ENCODE data around the gene P2RX6. TPM values are rescaled to one million over a fixed set of nuclear protein-coding genes. Genes with fewer than 3 reads are reported as not detected.
"Not testable (repeated sequence)": the region's sequence is repeated elsewhere in the genome, so short reads cannot be mapped to it uniquely, and the experiment has no call there.

Gene P2RX6
- polyA plus RNA-seq, 3 donors, result 1.3 to 2.4 (median 1.5) TPM

DNA sequence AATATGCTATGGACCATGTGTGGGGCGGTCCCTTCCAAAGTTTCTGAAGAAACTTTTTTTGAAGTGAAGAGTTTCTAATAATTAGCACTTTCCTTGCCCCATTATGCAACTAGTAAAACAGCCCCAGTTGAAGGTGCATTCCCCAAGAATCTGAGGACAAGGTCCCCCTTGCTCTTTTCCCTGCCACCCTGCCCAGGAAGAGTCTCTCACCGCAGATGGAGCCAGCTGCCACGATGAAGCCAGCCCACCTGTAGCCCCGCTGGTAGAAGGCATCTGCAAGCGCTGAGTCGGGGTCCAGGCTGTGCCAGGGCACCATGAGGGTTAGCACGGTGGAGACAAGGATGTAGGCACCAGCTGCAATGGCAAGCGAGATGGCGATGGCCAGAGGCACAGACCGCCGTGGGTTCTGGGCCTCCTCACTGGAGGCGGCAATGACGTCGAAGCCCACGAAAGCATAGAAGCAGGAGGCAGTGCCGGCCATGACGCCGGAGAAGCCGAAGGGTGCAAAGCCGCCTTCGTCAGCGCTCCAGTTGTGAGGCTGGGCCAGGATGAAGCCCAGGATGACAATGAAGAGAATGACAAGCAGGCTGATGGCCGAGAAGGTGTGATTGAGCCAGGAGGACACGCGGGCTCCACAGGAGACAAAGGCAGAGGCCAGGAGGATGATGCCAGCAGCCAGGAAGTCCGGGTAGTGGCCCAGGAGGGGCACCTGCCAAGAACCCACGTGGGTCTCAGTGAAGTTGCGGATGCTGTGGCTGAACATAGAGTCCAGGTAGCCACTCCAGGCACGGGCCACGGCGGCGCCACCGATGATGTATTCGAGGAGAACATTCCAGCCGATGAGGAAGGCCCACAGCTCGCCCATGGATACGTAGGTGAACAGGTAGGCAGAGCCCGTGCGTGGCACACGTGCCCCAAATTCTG, 15.9 kb downstream of the P2RX6 start:
- DNase-seq, result no peak

- no peak for DNase-seq
Observed at GRCh38 chr22:21031545-21032036, 16.6 kb downstream of the P2RX6 start.

DNA sequence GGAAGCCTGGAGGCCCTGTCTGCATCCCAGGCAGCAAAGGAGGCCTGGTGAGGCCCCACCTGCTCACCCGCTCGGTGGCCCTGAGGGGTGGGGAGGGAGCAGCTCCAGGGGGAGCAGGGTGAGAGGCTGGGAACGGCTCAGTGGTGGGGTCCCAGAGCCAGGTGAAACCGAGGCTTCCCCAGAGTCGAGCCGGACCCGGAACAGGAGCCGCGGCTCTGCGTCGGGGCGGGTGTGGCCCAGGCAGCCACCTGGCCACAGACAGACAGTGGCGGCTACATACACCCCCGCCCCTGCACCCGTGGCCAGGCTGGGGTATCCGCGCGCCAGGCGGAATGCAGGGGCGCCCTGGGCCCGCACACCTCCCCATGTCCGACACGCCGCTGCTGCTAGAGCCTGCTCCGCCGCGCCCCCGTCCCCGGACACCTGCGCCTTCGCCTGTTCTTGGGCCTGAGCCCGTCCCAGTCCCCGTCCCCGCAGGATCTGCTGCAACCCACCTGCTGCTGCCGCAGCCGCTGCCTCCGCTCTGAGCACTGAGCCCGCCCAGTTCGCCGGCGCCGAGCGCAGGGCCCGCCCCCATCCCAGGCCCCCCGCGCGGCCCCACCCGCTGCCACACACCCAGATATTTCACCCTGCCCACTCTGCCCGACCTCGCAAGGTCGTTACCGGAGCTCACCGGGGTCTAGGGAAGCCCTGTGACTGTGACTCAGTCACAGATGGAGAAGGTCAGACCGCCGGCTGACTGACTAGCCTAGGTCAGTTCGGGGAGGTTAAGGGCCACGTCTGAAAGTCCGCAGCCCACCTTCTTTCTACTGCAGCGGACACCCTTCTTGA, 17.3 kb downstream of the P2RX6 start, which contains the start of gene SLC7A4:
Gene SLC7A4, minus strand, starts transcription at position 525 of the 831 bp plus-strand sequence. CDS start 749 bp downstream, outside the sequence.
- no peak for DNase-seq

- no peak for DNase-seq
Observed at GRCh38 chr22:21032868-21033688, 18.1 kb downstream of the P2RX6 start.

DNA sequence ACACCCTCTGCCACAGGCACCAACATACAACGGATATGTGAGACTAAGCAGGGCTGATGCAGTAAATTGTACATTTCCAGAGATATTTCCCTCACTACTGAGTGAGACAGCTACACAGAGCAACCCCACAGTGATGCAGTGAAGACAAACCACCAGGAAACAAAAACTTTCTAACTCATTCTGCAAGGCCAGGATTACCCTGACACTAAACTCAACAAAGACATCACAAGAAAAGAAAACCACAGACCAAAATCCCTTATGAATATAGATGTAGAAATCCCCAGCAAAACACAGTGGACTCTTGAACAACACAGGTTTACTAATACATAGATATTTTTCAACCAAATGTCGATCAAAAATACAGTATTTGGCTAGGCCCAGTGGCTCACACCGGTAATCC, 18.9 kb downstream of the P2RX6 start:
- no peak for DNase-seq

GRCh38 chr22:21034989-21035388, 20.0 kb downstream of the P2RX6 start:
- no peak for DNase-seq

GRCh38 chr22:21038405-21038804, 23.4 kb downstream of the P2RX6 start:
- no peak for DNase-seq

DNA sequence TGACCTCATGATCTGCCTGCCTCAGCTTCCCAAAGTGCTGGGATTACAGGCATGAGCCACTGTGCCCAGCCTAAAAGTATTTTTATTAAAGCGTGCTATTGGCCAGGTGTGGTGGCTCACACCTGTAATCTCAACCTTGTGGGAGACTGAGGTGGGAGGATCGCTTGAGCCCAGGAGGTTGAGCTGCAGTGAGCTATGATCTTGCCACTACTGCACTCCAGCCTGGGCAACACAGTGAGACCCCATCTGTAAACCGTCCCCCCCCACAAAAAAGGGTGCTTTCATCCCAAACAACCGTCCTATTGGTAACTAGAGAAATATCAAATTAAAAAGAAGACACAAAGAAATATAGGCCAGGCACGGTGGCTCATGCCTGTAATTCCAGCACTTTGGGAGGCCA, 24.2 kb downstream of the P2RX6 start:
- DNase-seq, result not testable (repeated sequence)

GRCh38 chr22:21041937-21042336, 27.0 kb downstream of the P2RX6 start:
- no peak for DNase-seq

DNA sequence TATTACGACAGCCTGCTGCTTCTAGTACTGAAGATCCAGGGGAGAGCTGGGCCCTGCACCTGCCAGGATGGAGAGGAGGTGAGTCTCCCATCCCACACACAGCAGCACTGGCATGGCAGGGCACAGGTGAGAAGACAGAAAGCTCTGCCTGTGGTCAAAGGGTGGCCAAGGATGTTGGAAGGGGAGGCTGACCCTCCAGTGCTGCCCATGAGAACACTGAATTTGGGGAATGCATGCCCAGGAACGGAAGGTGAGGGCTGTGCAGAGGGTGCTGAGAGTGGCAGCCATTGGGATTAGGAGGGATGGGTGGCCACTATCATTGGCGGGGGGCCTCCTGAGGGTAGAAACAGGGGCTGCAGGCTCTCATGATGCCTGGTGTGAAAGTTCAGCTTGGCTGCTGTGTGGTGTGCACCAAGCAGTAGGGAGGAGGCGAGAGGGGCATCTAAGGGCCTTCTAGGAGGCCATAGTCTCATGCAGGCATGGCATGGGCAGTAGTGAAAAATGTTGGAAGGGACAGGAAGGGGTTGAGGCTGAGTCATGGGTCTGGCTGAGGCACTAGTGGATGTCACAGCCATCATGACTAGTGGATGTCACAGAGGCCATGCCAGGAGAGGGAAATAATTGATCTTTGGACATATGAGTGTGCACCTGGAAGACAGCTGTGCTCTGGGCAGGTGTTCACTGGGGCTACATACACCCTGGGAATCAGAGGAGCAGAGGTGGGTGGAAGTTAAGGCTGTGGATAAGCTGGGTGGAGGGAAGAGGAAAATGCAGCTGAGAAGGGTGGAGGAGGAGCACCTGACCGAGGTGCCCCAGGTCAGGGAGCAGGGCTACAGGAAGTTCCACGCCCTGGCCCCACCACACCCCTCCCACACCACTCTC, 28.3 kb downstream of the P2RX6 start:
- no peak for DNase-seq

DNA sequence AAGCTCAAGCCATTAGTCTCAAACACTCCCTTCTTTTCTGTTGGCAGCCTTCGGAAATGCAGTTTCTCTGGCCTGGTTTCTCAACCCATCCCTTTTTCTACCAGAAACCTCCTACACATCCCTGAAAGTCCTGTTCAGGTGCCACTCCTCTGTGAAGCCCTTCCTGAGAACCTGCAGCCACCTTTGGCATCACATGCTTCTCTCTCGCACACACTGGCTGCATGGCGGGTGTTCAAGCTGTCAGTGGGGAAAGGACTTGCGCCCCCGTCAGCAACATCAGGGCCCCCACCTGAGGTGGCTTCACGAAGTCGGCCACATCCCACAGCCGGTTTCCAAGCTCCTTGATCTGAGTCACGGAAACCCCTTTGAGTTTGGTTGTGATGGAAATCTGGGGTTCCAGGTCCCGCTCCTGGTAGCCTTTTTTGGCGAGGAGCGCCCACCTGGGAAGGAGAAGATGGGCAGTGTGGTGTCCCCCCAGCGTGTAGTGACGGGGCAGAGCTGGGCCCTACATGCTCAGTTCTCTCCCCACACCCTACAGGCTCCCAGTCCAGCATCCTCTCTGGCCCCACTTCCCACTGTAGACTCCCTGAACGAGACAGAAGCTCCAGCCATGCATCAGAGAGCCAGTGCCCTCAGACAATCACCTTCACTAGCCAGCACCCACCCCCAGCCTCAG, 29.0 kb downstream of the P2RX6 start:
- DNase-seq, result no peak

DNA sequence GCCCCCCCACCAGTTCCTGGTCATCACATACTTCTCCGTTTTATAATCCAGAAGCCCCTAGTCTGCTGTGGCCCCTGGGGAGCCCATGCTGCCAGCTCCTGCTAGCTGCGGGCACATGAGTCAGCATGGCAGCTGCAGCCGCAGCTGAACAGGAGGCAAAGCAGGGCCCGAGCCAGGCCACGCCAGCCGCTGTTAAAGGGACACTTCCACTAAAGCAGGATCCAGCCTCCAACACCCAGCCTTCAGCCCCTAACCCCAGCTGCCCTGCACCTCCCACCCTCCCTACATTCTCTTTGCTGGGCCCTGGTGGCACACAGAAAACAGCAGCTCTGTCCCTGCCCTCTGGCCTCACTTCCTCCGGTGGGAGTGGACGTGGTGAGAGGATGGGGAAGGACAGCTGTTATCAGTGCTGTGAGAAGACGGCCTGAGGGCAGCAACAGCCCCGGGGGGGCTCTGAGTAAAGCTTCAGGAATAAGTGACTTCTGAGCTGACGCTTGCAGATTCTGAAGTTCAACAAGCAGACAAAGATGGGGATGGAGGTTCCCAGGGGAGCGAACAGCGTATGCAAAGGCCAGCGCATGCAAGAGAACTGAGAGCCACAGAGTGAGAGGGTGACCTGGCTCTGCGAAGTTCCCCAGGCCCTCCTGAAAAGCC, 30.1 kb downstream of the P2RX6 start:
- no peak for DNase-seq

- peak; percentile 90 for DNase-seq
Observed at GRCh38 chr22:21045585-21046294, 30.8 kb downstream of the P2RX6 start, which contains the start of gene LRRC74B. LRRC74B (plus strand) TSS chr22:21045946; CDS start chr22:21045987, 41 bp downstream.

- DNase-seq, result no peak
Observed at GRCh38 chr22:21047035-21047661, 32.2 kb downstream of the P2RX6 start.

DNA sequence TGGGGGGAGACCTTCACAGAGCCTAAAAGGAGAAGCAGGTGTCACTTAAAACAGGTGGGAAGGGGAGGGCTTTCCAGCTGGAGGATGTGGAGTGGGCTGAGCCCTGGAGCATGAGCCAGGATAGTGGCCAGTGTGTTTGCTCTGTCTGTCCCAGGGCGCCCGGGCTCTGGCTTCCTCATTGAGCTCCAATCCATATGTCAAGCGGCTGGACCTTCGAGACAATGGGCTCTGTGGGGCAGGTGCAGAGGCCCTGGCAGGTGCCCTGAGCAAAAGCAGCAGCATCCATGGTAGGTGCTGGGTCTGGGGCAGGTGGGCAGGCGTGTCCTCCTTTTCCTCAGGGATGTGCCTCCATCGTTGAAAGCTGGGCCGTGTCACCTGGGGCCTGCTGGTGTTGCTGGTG, 32.8 kb downstream of the P2RX6 start:
- DNase-seq, result no peak

GRCh38 chr22:21048448-21048847, 33.5 kb downstream of the P2RX6 start:
- not testable (repeated sequence) for DNase-seq

DNA sequence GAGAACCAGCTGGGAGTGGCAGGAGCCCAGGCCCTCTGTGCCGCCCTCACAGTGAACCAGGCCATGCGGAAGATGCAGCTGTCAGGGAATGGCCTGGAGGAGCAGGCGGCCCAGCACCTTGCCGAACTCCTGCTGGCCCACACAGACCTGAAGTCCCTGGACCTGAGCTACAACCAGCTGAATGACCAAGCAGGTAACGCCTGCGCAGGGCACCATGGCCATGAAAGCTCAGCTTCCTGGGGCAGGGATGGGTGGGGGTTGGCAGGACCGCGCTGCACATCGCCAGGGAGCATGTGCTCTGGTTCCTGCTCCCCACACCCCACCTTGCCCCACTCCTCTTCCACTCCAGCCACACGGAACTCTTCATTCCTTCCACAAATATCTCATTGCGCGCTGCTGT, 34.0 kb downstream of the P2RX6 start:
- not testable (repeated sequence) for DNase-seq
